Stimulated activated effector memory CD8-positive, alpha-beta T cell treated with anti-CD3 and anti-CD28 coated beads, Interleukin-12 subunit alpha, Interleukin-12 subunit beta, amount 100 ng/mL, for 72 hours (primary cell): ENCODE results near the gene WWC1.

Experiments
- ATAC-seq: fragments of 150-1000 bp; cut with Tn5 transposase; 2 replicates; pipeline ENCODE4 v1.10.0; 2021
- DNase-seq, 2 donors: peaks; one replicate each; pipeline ENCODE4 v3.0.0; 2021 to 2022; ENCODE audit warnings: low spot score in 2 of 2
- H3K27ac Mint-ChIP-seq: one replicate; pipeline ENCODE4 v1.8.0; 2022; ENCODE audit warnings: mild to moderate bottlenecking, mixed read lengths
- H3K36me3 Mint-ChIP-seq: one replicate; pipeline ENCODE4 v1.8.0; 2022; ENCODE audit warnings: mild to moderate bottlenecking, mixed read lengths
- H3K4me1 Mint-ChIP-seq: one replicate; pipeline ENCODE4 v1.8.0; 2022; ENCODE audit warnings: mixed read lengths
- H3K4me3 Mint-ChIP-seq: one replicate; pipeline ENCODE4 v1.8.0; 2022; ENCODE audit warnings: mild to moderate bottlenecking, mixed read lengths
- H3K9me3 Mint-ChIP-seq: one replicate; pipeline ENCODE4 v1.8.0; 2022; ENCODE audit warnings: mixed read lengths

The WWC1 gene

DNA sequence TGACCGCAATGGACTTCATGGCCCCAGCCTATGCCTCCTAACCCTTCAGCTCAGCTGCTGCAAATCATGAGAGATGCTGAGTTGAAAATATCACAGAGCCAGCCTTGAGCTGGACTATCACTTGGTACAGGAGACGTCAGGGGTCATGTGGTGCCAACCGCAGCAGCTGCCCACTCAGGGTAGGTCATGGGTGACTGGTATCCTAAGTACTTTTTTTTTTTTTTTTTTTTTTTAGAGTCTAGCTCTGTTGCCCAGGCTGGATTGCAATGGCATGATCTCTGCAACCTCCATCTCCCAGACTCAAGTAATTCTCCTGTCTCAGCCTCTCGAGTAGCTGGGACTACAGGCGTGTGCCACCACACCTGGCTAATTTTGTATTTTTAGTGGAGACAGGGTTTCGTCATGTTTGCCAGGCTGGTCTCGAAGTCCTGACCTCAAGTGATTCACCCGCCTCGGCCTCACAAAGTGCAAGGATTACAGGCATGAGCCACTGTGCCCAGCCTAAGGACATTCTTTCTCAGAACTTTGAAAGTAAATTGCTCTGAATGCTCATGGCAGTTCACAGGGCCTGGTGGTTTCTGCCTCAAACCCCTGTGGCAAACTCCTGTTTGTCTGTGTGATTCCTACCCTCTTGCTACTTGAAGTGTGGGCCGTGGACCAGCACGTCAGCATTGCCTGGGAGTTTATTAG is 21.3 kb downstream of the WWC1 start:
- H3K9me3 Mint-ChIP-seq = no peaks in the 10 kb centered on the region
- H3K4me1 Mint-ChIP-seq = no peaks in the 10 kb centered on the region
- no peak overlapping the region for H3K4me3 Mint-ChIP-seq
- DNase-seq (no peak), ATAC-seq (no peak)
- no peak overlapping the region for H3K27ac Mint-ChIP-seq
- H3K36me3 Mint-ChIP-seq = no peaks in the 10 kb centered on the region

DNA sequence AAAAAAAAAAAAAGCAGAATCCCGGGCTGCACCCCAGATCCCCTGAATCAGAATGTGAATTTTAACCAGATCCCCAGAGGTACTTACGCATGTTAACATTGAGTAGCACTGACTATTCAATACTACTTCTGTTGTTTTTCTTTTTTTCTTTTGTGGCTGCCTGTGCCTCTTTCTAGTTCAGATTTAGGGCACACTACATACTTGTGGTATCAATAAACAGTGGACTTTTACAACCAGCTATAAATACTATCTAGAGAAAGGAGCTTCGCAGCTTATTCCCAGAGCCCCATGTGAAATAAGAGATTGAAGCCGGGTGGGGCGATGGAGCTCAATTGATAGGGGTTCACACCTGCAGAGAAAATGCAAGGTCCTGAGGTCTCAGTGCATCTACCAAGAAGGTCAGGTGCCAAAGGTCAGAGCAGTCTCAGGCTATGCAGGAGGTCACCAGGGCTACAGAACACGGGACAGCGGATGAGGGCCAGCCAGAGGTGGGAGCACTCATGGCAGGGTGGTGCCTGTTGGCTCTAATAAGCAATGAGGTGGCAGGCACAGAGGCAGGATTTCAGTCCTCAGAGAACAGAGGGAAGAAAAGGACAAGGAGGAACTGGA is 22.3 kb downstream of the WWC1 start:
- Mint-ChIP-seq H3K9me3 (no peaks in the 10 kb centered on the region), H3K4me3 (no peak overlapping the region), H3K4me1 (no peaks in the 10 kb centered on the region), H3K27ac (no peak overlapping the region), H3K36me3 (no peaks in the 10 kb centered on the region)
- DNase-seq (no peak), ATAC-seq (no peak)

GRCh38 chr5:168314735-168315411 is 23.4 kb downstream of the WWC1 start:
- H3K9me3 Mint-ChIP-seq = no peaks in the 10 kb centered on the region
- no peaks in the 10 kb centered on the region for H3K4me1 Mint-ChIP-seq
- H3K4me3 Mint-ChIP-seq = no peak overlapping the region
- ATAC-seq (no peak), DNase-seq (no peak)
- H3K27ac Mint-ChIP-seq = no peak overlapping the region
- no peaks in the 10 kb centered on the region for H3K36me3 Mint-ChIP-seq

DNA sequence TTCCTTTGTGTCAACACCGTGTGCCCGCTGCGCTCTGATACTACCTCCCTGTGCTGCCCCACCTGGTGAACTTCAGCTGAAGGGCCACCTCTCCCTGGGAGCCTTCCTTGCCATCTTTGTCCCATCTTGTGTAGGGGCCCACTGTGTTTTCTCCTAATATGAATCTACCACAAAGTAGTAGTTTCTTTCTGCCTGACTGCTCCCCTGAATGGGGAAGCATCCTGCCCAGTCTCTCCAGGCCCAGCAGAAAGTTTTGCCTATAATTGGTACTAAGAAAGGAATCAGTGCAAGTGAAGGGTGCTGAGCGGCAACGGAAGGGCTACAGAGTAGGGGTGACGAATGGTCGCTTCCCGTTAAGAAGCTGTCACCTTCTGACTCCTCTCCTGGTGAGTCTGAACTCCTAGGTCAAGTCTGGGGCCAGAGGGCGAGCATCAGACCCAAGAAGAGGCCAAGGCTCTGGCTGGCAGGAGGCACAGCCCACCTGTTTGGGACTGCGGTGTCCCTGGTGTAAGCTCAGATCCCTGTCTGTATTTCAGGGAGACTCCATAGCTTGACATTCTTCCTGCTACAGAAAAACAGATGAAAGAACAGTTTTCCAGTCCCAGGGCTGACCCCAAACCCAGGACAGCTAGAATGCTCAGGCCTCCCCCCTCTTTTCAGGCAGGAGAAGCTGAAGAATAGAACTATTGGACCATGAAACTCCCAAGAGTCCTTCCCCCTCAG is 24.1 kb downstream of the WWC1 start:
- no peaks in the 10 kb centered on the region for H3K9me3 Mint-ChIP-seq
- no peaks in the 10 kb centered on the region for H3K4me1 Mint-ChIP-seq

DNA sequence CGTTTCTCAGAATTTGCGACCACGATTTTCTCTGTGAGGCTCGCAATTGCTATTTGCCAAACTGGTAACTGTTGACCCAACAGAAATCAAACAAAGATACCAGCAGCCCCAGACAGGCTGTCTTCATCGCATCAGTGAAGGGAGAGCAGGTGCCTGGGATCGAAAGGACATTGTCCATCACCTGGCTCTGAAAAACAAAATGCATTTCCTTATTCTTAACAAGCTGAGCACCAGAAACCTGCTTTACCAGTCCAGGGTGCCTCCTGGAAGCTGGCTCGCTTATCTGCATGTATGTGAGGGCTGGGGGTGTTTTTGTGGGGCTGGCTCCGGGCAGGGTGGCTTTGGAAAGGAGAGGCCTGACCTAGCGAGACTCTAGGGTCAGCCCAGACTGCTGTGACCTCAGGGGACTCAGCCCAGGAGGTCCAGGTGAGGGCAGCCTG is 24.7 kb downstream of the WWC1 start:
- Mint-ChIP-seq H3K9me3 (no peaks in the 10 kb centered on the region), H3K4me1 (no peaks in the 10 kb centered on the region), H3K4me3 (no peak overlapping the region), H3K27ac (no peak overlapping the region), H3K36me3 (no peaks in the 10 kb centered on the region)
- ATAC-seq (no peak), DNase-seq (no peak)

More for the DNA sequence above, 24.1 kb downstream of the WWC1 start:
- no peaks in the 10 kb centered on the region for H3K36me3 Mint-ChIP-seq
- ATAC-seq (no peak), DNase-seq (no peak)
- H3K4me3 Mint-ChIP-seq = no peak overlapping the region
- no peak overlapping the region for H3K27ac Mint-ChIP-seq

- no peak overlapping the region for H3K27ac Mint-ChIP-seq
Observed at GRCh38 chr5:168317096-168317520, 25.7 kb downstream of the WWC1 start.

GRCh38 chr5:168317521-168318147 is 26.2 kb downstream of the WWC1 start:
- ATAC-seq (no peak), DNase-seq (no peak)
- Mint-ChIP-seq H3K4me3 (no peak overlapping the region), H3K9me3 (no peaks in the 10 kb centered on the region), H3K36me3 (no peaks in the 10 kb centered on the region), H3K4me1 (no peaks in the 10 kb centered on the region), H3K27ac (no peak overlapping the region)

More at GRCh38 chr5:168317096-168317520, 25.7 kb downstream of the WWC1 start:
- DNase-seq = no peak
- ATAC-seq = no peak
- H3K36me3 Mint-ChIP-seq = no peaks in the 10 kb centered on the region
- no peak overlapping the region for H3K4me3 Mint-ChIP-seq
- no peaks in the 10 kb centered on the region for H3K9me3 Mint-ChIP-seq
- no peaks in the 10 kb centered on the region for H3K4me1 Mint-ChIP-seq

DNA sequence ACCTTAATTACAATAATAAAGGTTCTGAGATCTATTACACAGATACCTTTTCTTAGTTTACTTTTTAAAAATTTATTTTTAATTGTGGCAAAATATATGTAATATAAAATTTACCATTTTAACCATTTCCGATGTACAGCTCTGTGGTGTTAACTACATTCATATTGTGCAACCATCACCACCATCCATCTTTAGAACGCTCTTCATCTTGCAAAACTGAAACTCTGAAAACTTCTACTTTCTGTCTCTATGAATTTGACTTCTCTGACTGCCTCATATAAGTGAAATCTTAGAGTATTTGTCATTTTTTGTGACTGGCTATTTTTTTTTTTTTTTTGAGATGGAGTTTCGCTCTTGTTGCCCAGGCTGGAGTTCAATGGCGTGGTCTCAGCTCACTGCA is 26.8 kb downstream of the WWC1 start:
- DNase-seq (no peak), ATAC-seq (no peak)
- Mint-ChIP-seq H3K27ac (no peak overlapping the region), H3K36me3 (no peaks in the 10 kb centered on the region), H3K4me1 (no peaks in the 10 kb centered on the region), H3K9me3 (no peaks in the 10 kb centered on the region), H3K4me3 (no peak overlapping the region)

DNA sequence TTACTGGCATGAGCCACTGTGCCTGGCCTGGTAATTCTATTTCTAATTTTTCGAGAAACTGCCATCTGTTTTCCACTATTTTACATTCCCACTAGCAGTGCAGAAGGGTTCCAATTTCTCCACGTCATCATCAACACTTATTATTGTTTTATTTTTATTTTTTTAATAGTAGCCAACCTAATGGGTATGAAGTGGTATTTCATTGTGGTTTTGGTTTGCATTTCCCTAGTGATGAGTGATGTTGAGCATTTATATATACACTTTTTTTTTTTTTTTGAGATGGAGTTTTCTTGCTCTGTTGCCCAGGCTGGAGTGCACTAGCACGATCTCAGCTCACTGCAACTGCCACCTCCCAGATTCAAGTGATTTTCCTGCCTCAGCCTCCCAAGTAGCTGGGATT is 28.3 kb downstream of the WWC1 start:
- H3K36me3 Mint-ChIP-seq = no peaks in the 10 kb centered on the region
- H3K9me3 Mint-ChIP-seq = no peaks in the 10 kb centered on the region
- H3K27ac Mint-ChIP-seq = no peak overlapping the region
- no peak for ATAC-seq
- no peaks in the 10 kb centered on the region for H3K4me1 Mint-ChIP-seq
- DNase-seq = no peak
- no peak overlapping the region for H3K4me3 Mint-ChIP-seq

- Mint-ChIP-seq H3K36me3 (no peaks in the 10 kb centered on the region), H3K4me3 (no peak overlapping the region), H3K27ac (no peak overlapping the region), H3K4me1 (no peaks in the 10 kb centered on the region), H3K9me3 (no peaks in the 10 kb centered on the region)
- no peak for DNase-seq
- ATAC-seq = no peak
Observed at GRCh38 chr5:168320805-168321204, 29.4 kb downstream of the WWC1 start.

DNA sequence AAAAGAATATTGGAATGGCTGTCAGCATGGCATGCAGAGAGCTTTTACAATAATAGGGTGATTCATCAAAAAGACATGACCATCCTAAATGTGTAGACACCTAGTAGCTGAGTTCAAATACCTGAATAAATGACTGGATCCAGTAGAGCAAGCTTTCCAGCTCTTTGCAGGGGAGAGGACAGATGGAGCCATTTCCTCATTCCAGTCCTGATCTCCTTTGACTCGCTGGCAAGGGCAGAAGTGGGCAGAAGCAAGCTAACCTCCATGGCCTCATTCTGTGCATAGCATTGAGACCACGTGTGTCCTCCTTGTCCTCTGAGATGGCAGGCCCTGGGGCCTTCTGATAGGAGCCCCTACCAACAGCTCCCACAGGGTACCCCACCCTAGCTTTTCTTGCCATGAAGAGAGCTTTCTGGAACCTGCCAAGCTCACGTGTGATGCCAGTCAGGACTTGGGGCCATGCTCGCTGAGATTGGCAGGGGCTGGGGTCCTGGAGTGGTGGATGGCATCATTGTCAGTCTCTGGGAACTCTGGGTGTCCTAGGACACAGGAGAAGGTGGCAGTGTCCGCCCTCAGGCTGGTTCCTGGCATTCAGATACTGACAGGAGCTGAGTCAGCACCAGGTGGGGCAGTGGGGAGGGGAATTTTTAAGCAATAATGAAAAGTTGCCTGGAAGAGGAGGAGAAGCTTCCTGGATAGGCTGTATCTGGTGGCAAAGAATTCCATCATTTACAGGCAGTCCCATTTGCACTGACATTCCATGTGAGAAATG is 33.6 kb downstream of the WWC1 start:
- no peak overlapping the region for H3K27ac Mint-ChIP-seq
- DNase-seq (no peak), ATAC-seq (peak; percentile 13)
- no peaks in the 10 kb centered on the region for H3K9me3 Mint-ChIP-seq
- no peaks in the 10 kb centered on the region for H3K36me3 Mint-ChIP-seq
- no peak overlapping the region for H3K4me3 Mint-ChIP-seq
- H3K4me1 Mint-ChIP-seq = no peaks in the 10 kb centered on the region

DNA sequence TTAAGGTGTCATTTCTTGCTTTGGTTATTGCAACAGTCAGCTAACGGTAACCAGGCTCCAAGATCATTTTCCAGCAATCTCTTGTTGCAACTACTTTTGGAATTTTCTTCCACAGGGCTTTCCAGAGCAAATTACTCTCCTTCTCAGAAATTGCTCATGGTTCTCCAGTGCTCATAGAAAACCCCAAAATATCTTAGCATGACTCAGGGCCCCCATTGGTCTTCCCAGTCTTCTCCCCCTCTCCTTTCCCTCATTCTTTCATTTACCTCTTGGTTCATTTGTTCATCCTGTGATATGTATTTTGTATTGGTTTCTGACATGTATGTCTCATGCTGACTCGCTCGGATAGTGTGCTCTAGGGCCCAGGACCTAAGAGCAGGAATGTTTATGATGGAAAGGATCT is 35.6 kb downstream of the WWC1 start:
- no peak overlapping the region for H3K27ac Mint-ChIP-seq
- ATAC-seq (no peak), DNase-seq (no peak)
- H3K4me3 Mint-ChIP-seq = no peak overlapping the region
- H3K9me3 Mint-ChIP-seq = no peaks in the 10 kb centered on the region
- no peaks in the 10 kb centered on the region for H3K36me3 Mint-ChIP-seq
- H3K4me1 Mint-ChIP-seq = no peaks in the 10 kb centered on the region

- Mint-ChIP-seq H3K4me3 (no peak overlapping the region), H3K27ac (no peak overlapping the region), H3K4me1 (no peaks in the 10 kb centered on the region), H3K36me3 (no peaks in the 10 kb centered on the region), H3K9me3 (no peaks in the 10 kb centered on the region)
- ATAC-seq (no peak), DNase-seq (no peak)
Observed at GRCh38 chr5:168327451-168327850, 36.0 kb downstream of the WWC1 start.

- no peak overlapping the region for H3K27ac Mint-ChIP-seq
- H3K4me3 Mint-ChIP-seq = no peak overlapping the region
- H3K9me3 Mint-ChIP-seq = no peaks in the 10 kb centered on the region
- DNase-seq (no peak), ATAC-seq (no peak)
- H3K36me3 Mint-ChIP-seq = no peaks in the 10 kb centered on the region
- no peaks in the 10 kb centered on the region for H3K4me1 Mint-ChIP-seq
Observed at GRCh38 chr5:168327994-168328393, 36.5 kb downstream of the WWC1 start.
